GM12878 (cell line): Measurements from ENCODE around the gene COPZ2.

Experiments used
- CHD2 ChIP-seq: IDR thresholded peaks from 2 replicates; pipeline ENCODE4 v1.6.1; 2011; ENCODE audit warnings: low read depth, low read length, improper control_type of control experiment, borderline replicate concordance
- GABPA ChIP-seq: IDR thresholded peaks from 2 replicates; pipeline ENCODE4 v1.6.1; 2014; ENCODE audit warnings: antibody characterized with exemption, low read depth, mild to moderate bottlenecking, inconsistent platforms
- HDAC2 ChIP-seq: fragments of 200-600 bp; sonication (generic); IDR thresholded peaks from 2 replicates; pipeline ENCODE4 v1.6.1; 2017
- PBX3 ChIP-seq: IDR thresholded peaks from 2 replicates; pipeline ENCODE4 v1.6.1; 2011; ENCODE audit warnings: mild to moderate bottlenecking, low read depth, low read length, moderate library complexity; ENCODE audit not compliant: insufficient replicate concordance
- POLR2A ChIP-seq: IDR thresholded peaks from 2 replicates; pipeline ENCODE4 v1.6.1; 2011; ENCODE audit warnings: low read depth, mild to moderate bottlenecking, low read length
- SP1 ChIP-seq: IDR thresholded peaks from one replicate; pipeline ENCODE4 v1.6.1; 2011; ENCODE audit warnings: low read depth, low read length
- ZNF687 ChIP-seq: fragments of 450-650 bp; IDR thresholded peaks from 2 replicates; pipeline ENCODE4 v1.6.1; 2017; ENCODE audit warnings: mild to moderate bottlenecking, moderate library complexity
- TF ChIP-seq, protein P1 (sequence below), 3 experiments: IDR thresholded peaks in 2 of 3; conservative IDR thresholded peaks in 1 of 3; 2 replicates each; pipeline ENCODE4 v1.5.1; 2011; ENCODE audit warnings: low read depth in 3 of 3, low read length in 3 of 3, mild to moderate bottlenecking in 3 of 3, control low read depth in 2 of 3, moderate library complexity in 2 of 3, inconsistent platforms in 1 of 3, mixed read lengths in 1 of 3; ENCODE audit not compliant: control insufficient read depth in 2 of 3, insufficient read depth in 1 of 3; ENCODE audit errors: extremely low read depth in 1 of 3
- TF ChIP-seq, protein P2 (sequence below): IDR thresholded peaks from 2 replicates; pipeline ENCODE4 v1.6.1; 2011; ENCODE audit warnings: borderline replicate concordance, low read depth, mild to moderate bottlenecking, moderate library complexity, mixed read lengths, low read length; ENCODE audit not compliant: insufficient read depth; ENCODE audit errors: extremely low read length

DNA sequence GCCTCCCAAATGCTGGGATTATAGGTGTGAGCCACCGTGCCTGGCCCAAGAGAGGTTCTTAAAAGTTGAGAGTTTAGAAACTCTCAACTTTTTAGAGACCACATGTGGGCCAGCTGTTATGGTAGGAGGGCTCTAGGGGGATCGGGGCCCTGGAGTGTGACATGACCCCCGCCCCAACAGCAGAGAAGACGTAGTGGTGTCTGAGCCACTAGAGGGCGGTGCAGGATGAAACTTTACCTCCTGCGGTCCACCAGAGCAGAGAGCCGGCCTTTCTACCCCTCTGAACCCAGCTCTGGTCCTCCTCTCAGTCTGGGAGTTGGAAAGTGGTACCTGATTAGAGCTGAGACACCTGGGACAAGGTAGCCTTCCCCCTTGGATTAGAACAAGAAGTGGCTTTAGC lies 59.3 kb downstream of the COPZ2 start:
- TF ChIP-seq CHD2 (no peak), SP1 (no peak), POLR2A (no peak), ZNF687 (no peak), GABPA (no peak), HDAC2 (no peak), PBX3 (no peak)
- TF ChIP-seq, protein P1, sequence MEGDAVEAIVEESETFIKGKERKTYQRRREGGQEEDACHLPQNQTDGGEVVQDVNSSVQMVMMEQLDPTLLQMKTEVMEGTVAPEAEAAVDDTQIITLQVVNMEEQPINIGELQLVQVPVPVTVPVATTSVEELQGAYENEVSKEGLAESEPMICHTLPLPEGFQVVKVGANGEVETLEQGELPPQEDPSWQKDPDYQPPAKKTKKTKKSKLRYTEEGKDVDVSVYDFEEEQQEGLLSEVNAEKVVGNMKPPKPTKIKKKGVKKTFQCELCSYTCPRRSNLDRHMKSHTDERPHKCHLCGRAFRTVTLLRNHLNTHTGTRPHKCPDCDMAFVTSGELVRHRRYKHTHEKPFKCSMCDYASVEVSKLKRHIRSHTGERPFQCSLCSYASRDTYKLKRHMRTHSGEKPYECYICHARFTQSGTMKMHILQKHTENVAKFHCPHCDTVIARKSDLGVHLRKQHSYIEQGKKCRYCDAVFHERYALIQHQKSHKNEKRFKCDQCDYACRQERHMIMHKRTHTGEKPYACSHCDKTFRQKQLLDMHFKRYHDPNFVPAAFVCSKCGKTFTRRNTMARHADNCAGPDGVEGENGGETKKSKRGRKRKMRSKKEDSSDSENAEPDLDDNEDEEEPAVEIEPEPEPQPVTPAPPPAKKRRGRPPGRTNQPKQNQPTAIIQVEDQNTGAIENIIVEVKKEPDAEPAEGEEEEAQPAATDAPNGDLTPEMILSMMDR (IDR thresholded peaks at IDR 0.05 in 2 of 3, conservative IDR thresholded peaks at IDR 0.05 in 1 of 3; ENCODE audit: control insufficient read depth in 2 of 3, extremely low read depth in 1 of 3, insufficient read depth in 1 of 3, low read depth in 3 of 3, low read length in 3 of 3): peak; percentile 73 to 86 (median 77)
- TF ChIP-seq, protein P2, sequence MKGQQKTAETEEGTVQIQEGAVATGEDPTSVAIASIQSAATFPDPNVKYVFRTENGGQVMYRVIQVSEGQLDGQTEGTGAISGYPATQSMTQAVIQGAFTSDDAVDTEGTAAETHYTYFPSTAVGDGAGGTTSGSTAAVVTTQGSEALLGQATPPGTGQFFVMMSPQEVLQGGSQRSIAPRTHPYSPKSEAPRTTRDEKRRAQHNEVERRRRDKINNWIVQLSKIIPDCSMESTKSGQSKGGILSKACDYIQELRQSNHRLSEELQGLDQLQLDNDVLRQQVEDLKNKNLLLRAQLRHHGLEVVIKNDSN: no peak
